ENCODE measurements around the gene RSPRY1.
"Not testable (repeated sequence)": the region's sequence is repeated elsewhere in the genome, so short reads cannot be mapped to it uniquely, and the experiment has no call there.

The RSPRY1 gene

GRCh38 chr16:57271867-57272495 is 85.9 kb downstream of the RSPRY1 start:
- DNase-seq (ENCODE audit: low read depth), result no peak

GRCh38 chr16:57273359-57273758 is 87.2 kb downstream of the RSPRY1 start:
- DNase-seq (ENCODE audit: low read depth), result no peak

GRCh38 chr16:57273826-57274225 is 87.7 kb downstream of the RSPRY1 start:
- no peak for DNase-seq (ENCODE audit: low read depth)

GRCh38 chr16:57275946-57276345 is 89.8 kb downstream of the RSPRY1 start:
- not testable (repeated sequence) for DNase-seq (ENCODE audit: low read depth)

GRCh38 chr16:57276596-57276995 is 90.5 kb downstream of the RSPRY1 start:
- DNase-seq (ENCODE audit: low read depth), result no peak

GRCh38 chr16:57277586-57277985 is 91.5 kb downstream of the RSPRY1 start:
- peak; percentile 79 for DNase-seq (ENCODE audit: low read depth)

- DNase-seq (ENCODE audit: low read depth), result no peak
These were observed 92.4 kb downstream of the RSPRY1 start for GRCh38 chr16:57278494-57278893.

GRCh38 chr16:57279780-57280638 is 93.9 kb downstream of the RSPRY1 start:
- no peak for DNase-seq (ENCODE audit: low read depth)

- no peak for DNase-seq (ENCODE audit: low read depth)
These were observed 95.7 kb downstream of the RSPRY1 start for GRCh38 chr16:57281791-57282190.

- no peak for DNase-seq (ENCODE audit: low read depth)
These were observed 96.5 kb downstream of the RSPRY1 start for GRCh38 chr16:57282510-57283213.

GRCh38 chr16:57283214-57283958 is 97.3 kb downstream of the RSPRY1 start:
- no peak for DNase-seq (ENCODE audit: low read depth)

GRCh38 chr16:57283959-57284208 is 97.8 kb downstream of the RSPRY1 start:
- no peak for DNase-seq (ENCODE audit: low read depth)

- no peak for DNase-seq (ENCODE audit: low read depth)
These were observed 98.3 kb downstream of the RSPRY1 start, which contains the start of gene PLLP for GRCh38 chr16:57284209-57284951. PLLP (minus strand) TSS chr16:57284672; CDS start chr16:57284540, 132 bp downstream.

- DNase-seq (ENCODE audit: low read depth), result no peak
These were observed 98.8 kb downstream of the RSPRY1 start for GRCh38 chr16:57284952-57285363.

GRCh38 chr16:57285379-57285778 is 99.2 kb downstream of the RSPRY1 start:
- no peak for DNase-seq (ENCODE audit: low read depth)

- no peak for DNase-seq (ENCODE audit: low read depth)
These were observed 103.5 kb downstream of the RSPRY1 start for GRCh38 chr16:57289391-57290257.
